GM19328 (cell line): Measurements from ENCODE around the gene DCT.

ENCODE experiments used
- ATAC-seq: cut with Tn5 transposase; IDR thresholded peaks from one replicate; pipeline ENCODE4 v1.9.1; 2021; ENCODE audit warnings: mild to moderate bottlenecking, moderate library complexity; ENCODE audit not compliant: unreplicated experiment

DCT gene

GRCh38 chr13:94400874-94401273, 78.6 kb downstream of the DCT start:
- ATAC-seq, result no peak

GRCh38 chr13:94399812-94400211, 79.7 kb downstream of the DCT start:
- ATAC-seq, result no peak

DNA sequence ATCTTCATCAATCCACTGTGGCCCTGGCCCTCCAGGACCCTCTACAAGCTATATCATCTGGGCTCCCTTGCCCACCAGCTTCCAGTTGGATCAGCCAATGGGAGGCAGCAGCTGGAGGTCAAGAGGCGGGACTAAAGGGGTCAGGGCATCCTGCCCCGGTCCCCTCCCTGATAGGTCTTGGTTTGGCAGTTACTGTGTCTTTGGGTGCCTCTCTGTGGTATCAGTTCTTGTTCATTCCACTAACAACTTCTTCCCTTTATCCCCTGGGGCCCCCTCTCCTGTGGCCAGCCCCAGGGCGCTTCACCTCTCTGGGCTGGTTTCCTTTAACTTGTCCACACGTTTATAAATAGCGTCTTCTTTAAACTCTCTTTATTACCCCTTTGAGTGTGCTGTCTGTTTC, 83.6 kb downstream of the DCT start:
- ATAC-seq, result no peak

DNA sequence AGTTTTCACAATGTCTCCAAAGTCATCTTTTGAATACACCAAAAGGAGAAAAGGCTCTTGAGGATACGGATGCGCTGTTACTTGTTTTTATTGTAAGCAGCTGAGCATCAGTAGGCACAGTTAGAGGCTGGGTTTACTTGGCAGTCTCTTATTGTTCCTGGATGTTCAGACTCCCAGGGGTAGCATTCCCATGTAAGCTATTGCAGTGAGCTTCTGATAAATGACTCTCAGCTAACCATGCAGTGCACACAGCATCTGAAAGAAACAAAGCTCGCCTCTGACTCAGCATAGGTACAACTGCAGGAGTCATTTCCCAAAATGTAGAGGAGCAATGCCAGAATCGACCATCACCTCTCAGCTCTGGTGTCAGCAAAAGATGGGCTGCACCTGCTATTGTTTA, 84.8 kb downstream of the DCT start:
- no peak for ATAC-seq

- ATAC-seq, result no peak
Measured at GRCh38 chr13:94390881-94391280, 88.6 kb downstream of the DCT start.

- no peak for ATAC-seq
Measured at GRCh38 chr13:94389604-94390351, 89.7 kb downstream of the DCT start.

DNA sequence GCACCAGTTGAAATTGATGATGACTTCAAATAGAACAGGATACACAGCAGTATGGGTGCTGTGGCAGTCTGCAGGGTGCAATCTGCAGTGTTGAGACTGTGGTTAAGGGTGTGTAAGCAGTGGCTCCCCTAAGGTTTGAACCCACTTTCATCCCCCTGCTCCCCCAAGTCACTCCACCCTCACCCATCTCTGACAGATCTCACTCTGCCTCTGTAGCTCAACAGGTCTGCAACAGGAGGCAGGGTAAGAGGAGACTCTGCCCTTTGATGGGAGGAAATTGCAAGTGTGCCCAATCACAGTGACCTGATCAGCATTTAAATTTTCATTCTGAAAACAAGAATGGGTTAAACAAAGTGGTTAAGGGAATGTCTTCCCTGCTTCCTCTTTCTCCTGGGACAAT, 92.4 kb downstream of the DCT start:
- no peak for ATAC-seq
